Activated T-helper 9 cell treated with anti-CD3 and anti-CD28 coated beads, Interleukin-2, amount 50 U/mL, for 16 hours (primary cell): ENCODE data around the gene ZNF341.
"Not testable (repeated sequence)": the region's sequence is repeated elsewhere in the genome, so short reads cannot be mapped to it uniquely, and the experiment has no call there.

Experiments
- DNase-seq: peaks from one replicate; pipeline ENCODE4 v3.0.0-alpha.2; 2020; ENCODE audit warnings: low read depth

ZNF341 gene

GRCh38 chr20:33730946-33731692, 677 bp upstream of the ZNF341 start:
- no peak for DNase-seq

DNA sequence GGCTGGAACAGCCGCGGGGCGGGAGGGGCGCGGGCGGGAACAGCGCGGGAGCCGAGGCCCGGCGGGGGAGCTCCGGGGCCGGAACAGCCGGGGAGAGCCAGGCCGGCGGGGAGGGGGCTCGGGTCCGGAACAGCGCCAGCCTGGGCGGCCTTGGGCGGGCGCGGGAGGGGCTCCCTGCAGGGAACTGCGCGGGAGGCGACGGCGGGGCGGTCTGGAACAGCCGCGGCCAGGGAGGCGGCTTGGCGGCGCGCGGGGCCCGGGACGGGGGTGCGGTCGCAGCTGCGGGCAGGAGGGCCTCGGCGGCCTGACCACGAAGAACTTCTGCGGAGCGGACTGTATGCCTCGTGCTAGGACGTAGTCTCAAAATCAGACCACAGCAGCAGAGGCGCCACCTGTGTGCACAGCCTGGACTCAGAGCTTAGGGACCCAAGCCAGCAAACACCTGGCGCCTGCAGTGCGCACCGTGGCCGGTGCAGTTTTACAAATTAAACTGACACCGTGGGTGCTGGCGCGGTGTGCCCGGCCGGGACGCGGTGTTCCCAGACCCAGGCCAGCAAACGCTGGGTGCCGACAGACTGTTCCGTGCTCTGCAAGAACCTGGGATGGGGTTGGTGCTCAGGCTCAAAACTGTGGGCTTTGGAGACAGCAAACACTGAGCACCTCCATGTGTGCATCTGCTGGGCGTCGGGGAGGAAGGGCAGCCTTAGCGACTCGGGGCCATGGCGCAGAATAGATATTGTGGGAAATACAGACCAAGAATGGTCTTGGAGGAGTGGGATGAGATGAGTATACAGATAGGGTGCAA, 572 bp downstream of the ZNF341 start:
- peak; percentile 77 for DNase-seq

DNA sequence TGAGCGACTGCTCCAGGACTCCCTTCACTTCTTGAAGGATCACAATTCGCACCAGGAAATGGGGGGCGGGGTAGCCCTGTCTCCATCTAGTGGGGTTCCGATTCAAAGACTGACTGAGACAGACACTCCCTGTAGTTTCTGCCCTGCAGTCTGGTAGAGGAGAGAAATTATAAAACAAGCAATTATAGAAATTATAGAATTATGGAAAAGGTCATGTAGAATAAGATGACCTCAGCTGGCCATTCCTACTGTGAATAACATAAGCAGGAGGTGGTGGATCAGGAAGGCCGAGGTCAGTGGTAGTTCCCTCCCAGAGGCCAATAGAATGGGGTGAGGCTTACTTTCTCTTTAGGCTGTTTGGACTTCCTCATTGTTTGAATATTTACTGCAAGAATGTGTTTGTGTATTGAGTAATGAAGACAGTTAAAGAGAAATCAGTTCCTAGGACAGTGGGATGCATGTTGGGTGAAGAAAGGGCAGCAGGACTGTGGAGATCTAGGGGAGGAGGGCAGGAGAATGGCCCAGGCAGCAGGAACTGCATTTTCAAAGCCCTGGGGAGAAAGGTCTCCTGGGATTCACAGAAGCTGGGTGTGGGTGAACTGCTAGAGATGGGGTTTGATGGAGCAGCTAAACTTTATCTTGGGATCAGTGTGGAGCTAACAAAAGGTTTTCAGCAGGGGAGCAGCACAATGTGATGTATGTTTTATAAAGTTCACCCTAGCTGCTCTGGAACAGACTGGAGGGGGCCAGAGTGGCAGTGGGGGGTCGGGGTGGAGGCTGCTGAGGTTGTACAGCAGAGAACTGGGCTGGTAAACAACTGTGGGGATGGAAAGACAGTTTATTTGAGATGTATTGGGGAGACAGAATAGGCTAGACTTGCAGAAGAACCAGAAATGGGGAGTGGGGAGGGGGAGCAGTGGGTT, 2.1 kb downstream of the ZNF341 start:
- no peak for DNase-seq

GRCh38 chr20:33736962-33737361, 5.2 kb downstream of the ZNF341 start:
- DNase-seq, result no peak

- no peak for DNase-seq
These were observed 7.7 kb downstream of the ZNF341 start for GRCh38 chr20:33739493-33739892.

- DNase-seq, result no peak
These were observed 8.4 kb downstream of the ZNF341 start for GRCh38 chr20:33740189-33740588.

DNA sequence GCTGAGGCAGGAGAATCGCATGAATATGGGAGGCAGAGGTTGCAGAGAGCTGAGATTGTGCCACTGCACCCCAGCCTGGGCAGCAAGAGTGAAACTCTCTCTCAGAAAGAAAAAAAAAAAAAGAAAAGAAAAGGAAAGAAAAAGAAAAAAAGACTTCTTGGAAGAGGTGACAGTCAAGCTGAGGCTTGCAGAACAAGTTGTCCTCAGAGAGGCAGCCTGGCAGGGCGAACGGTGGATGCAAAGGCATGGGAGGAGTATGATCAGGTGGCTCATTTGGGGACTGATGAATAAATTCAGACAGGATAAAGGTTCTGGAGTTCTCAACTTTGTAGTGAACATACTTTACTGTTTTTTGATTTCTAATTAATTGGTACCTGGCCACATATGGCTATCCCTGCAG, 12.4 kb downstream of the ZNF341 start:
- no peak for DNase-seq

DNA sequence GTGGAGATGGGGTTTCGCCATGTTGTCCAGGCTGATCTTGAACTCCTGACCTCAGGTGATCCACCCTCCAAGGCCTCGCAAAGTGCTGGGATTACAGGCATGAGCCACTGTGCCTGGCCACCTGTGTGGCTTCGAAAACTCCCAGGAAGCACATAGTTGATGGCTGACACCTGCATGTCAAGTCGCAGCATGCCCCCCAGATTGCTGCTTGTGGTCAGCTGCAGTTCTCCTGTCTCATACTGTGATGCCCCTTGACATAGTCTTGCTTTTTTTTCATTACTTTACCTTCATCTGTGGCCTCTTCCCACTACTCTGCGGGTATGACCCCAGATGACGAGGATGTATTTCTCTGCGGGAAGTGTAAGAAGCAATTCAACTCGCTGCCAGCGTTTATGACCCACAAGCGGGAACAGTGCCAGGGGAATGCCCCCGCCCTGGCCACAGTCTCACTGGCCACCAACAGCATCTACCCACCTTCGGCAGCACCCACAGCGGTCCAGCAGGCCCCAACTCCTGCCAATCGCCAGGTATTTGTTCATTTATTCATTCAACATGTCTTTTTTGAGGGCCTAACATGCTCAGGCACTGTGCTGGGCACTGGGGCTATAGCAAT, 13.1 kb downstream of the ZNF341 start:
- DNase-seq, result no peak

GRCh38 chr20:33746325-33746998, 14.7 kb downstream of the ZNF341 start:
- no peak for DNase-seq

DNA sequence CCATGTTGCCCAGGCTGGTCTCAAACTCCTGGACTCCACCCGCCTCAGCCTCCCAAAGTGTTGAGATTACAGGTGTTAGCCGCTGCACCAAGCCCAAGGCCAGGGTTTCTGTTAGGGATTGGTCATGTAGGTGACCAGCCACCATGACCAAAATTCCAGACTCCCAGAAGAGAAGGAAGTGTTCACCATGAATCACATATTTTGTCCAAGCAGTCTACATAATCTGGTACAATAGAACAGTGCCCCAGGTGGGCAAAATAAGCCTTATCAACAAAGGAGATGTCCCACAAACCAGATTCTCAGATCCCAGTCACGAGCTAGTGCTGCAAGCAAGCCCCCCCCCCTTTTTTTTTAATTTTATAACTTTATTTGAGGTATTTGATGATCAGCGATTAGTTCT, 20.0 kb downstream of the ZNF341 start:
- DNase-seq, result no peak

DNA sequence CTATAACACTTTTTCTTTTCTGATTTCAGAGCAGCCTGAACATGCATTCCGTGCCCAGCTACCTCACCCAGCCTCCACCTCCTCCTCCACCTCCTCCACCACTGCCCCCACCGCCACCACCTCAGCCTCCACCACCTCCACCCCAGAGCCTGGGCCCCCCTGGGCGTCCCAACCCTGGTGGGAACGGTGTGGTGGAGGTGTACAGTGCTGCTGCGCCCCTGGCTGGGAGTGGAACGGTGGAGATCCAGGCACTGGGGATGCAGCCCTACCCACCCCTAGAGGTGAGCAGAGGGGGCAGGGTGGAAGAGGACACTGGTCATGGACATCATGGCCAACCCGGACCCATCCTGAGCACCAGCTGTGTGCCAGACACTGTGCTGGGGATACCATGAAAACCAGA, 21.3 kb downstream of the ZNF341 start:
- DNase-seq, result no peak

- no peak for DNase-seq
These were observed 22.0 kb downstream of the ZNF341 start for GRCh38 chr20:33753763-33754162.

DNA sequence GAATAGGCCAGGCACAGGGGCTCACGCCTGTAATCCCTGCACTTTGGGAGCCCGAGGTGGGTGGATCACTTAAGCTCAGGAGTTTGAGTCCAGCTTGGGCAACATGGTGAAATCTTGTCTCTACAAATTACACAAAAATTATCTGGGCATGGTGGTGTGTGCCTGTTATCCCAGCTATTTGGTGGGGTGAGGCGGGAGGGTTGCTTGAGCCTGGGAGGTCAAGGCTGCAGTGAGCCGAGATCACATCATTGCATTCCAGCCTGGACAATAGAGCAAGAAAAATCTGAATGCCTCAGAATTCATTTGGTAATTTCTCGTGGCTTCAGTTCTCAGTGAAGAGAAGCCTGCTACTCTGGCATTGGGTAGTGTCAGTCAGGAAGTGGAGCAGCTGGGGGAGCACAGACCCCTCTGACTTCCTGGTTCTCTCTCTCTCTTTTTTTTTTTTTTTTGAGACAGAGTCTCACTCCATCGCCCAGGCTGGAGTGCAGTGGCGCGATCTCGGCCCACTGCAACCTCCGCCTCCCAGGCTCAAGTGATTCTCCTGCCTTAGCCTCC, 24.2 kb downstream of the ZNF341 start:
- not testable (repeated sequence) for DNase-seq

DNA sequence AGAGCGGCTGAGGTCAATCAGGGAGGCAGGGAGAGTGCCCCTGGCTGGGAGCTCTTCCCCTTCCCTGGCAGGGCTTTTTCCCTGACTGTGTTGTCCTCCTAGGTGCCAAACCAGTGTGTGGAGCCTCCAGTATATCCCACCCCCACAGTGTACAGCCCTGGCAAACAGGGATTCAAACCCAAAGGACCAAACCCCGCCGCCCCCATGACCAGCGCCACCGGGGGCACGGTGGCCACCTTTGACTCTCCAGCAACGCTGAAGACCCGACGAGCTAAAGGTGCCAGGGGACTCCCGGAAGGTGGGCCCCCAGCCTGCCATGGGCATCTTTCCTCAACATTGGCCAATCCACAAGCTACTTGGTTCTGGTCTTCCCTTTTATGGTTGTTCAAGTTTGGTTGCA, 25.2 kb downstream of the ZNF341 start:
- DNase-seq, result no peak

- DNase-seq, result no peak
These were observed 25.7 kb downstream of the ZNF341 start for GRCh38 chr20:33757458-33757857.

GRCh38 chr20:33761698-33762250, 30.0 kb downstream of the ZNF341 start:
- no peak for DNase-seq

DNA sequence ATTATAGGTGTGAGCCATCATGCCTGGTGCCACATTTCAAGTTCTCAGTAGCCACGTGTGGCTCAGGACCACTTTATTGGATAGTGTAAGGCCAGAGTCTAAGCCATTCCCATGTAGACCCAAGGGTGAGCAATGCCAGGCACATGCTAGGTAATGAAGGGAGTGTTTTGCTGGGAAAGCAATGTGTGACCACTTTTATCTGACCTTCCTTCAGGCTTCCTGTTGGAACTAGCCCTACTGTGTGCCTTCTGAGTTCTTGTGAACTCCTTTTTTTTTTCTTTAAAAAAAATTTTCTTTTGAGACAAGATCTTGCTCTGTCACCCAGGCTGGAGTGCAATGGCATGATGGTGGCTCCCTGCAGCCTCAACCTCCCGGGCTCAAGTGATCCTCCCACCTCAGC, 33.3 kb downstream of the ZNF341 start:
- no peak for DNase-seq

DNA sequence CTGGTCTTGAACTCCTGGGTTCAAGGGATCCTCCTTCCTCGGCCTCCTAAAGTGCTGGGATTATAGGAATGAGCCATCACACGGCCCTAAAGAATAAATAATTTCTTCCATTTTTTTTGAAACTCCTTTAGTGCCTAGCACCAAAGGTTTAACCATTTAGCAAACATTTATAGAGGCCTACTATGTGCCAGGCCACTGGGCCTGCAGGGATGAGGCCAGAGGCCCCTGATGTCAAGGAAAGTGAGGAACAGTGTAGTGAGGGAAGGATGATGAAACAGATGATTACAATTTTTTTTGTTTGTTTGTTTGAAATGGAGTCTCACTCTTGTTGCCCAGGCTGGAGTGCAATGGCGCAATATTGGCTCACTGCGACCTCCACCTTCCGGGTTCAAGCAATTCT, 33.8 kb downstream of the ZNF341 start:
- DNase-seq, result no peak

- DNase-seq, result no peak
These were observed 34.9 kb downstream of the ZNF341 start for GRCh38 chr20:33766686-33767085.

DNA sequence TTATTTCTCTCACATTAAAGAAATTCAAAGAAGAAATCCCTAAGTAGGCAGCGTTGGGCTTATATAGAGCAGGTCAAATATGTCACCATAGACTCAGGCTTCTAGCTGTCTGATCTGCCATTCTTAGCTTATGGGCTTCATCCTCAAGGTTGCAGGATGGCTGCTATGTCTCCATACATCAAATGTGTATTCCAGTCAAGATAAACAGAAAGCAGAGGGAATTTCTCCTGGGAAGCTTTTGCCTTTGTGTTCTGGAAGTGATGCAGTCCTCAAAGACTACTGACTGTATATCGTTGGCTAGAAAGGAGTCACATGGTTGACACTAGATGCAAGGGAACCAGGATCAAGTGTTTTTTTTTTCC, 36.0 kb downstream of the ZNF341 start:
- no peak for DNase-seq

DNA sequence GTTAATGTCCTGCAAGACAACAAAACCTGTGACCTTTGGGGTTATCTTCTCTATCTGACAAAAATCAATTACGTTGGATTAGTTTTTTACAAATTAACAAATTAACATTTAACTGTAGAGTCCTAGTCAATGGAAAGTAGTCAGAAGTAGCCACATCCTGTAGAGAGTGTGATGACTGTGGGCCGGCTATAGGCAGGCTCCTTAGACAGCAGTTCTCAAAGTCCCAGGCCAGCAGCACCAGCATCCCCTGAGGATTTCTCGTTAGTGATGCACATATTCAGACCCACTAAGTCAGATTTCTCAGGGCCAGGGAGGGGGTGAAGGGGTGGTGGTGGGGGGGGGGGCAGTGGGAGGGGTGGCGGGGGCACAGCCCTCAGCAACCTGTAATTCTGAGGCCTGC, 37.2 kb downstream of the ZNF341 start:
- no peak for DNase-seq
